ENCODE results near the gene CCDC51.

GRCh38 chr3:48410205-48411040 lies 29.5 kb downstream of the CCDC51 start:
- TF ChIP-seq ESRRG (CRISPR knock-in tag; IDR thresholded peaks at IDR 0.05) (no peak), CREB5 (CRISPR knock-in tag; IDR thresholded peaks at IDR 0.05; ENCODE audit: low read depth) (no peak), ZFP3 (CRISPR knock-in tag; IDR thresholded peaks at IDR 0.05) (no peak), TSHZ2 (CRISPR knock-in tag; IDR thresholded peaks at IDR 0.05) (no peak), PATZ1 (CRISPR knock-in tag; IDR thresholded peaks at IDR 0.05; ENCODE audit: borderline replicate concordance) (no peak), GLIS3 (CRISPR knock-in tag; IDR thresholded peaks at IDR 0.05) (no peak), ZFP30 (CRISPR knock-in tag; IDR thresholded peaks at IDR 0.05) (no peak), CSRNP3 (CRISPR knock-in tag; IDR thresholded peaks at IDR 0.05) (no peak), BACH2 (CRISPR knock-in tag; IDR thresholded peaks at IDR 0.05; ENCODE audit: borderline replicate concordance) (no peak), ARNTL (CRISPR knock-in tag; IDR thresholded peaks at IDR 0.05; ENCODE audit: borderline replicate concordance, low read depth) (no peak)

Measured in SK-N-SH treated with all-trans-retinoic acid at 6 μM for 48 hours (cell line).